SK-N-SH (cell line): Measurements from ENCODE around the gene ASAP2. TPM values are rescaled to one million over a fixed set of nuclear protein-coding genes. Genes with fewer than 3 reads are reported as not detected.
A peak's percentile ranks its signal among the peaks of the same experiment; 100 is the strongest.

Experiments used
- CTCF ChIA-PET: fragments of 300-600, 350-600 bp; formaldehyde crosslinking; extraction: SDS; loops from one replicate; lab custom pipeline; 2021; lab: Yijun Ruan, JAX
- POLR2A ChIA-PET: fragments of 350-600 bp; sonication (Branson Sonifier 250); formaldehyde crosslinking; extraction: SDS; loops from one replicate; lab custom pipeline; 2020; ENCODE audit warnings: antibody characterized with exemption, inconsistent platforms; lab: Yijun Ruan, JAX
- DNase-seq: peaks from one replicate; pipeline ENCODE4 v3.0.0; 2012
- H2AFZ ChIP-seq: fragments of 200-600 bp; sonication (generic); 2 replicates; pipeline ENCODE4 v1.8.1; 2016; ENCODE audit warnings: antibody characterized with exemption, mild to moderate bottlenecking, low read depth
- H3F3A ChIP-seq: fragments of 200-600 bp; sonication (generic); replicated peaks from 2 replicates; pipeline ENCODE3; 2016; ENCODE audit warnings: antibody characterized with exemption, mild to moderate bottlenecking; ENCODE audit not compliant: insufficient read depth
- H3K27ac ChIP-seq, 2 experiments: fragments of 200-500 bp in 1 of 2; fragments of 200-600 bp in 1 of 2; sonication (Bioruptor generic) in 1 of 2; sonication (generic), shearing (Covaris generic) in 1 of 2; 2 replicates each; pipeline versions ENCODE4 v1.5.1 to v1.6.1; 2014 to 2016; ENCODE audit warnings: low read depth in 2 of 2, inconsistent platforms in 1 of 2, low read length in 1 of 2, mild to moderate bottlenecking in 1 of 2, mixed read lengths in 1 of 2
- H3K27me3 ChIP-seq: fragments of 200-600 bp; sonication (generic), shearing (Covaris generic); 2 replicates; pipeline ENCODE4 v1.6.1; 2016; ENCODE audit warnings: mixed run types; ENCODE audit not compliant: insufficient read depth
- H3K36me3 ChIP-seq, 2 experiments: fragments of 200-500 bp in 1 of 2; fragments of 200-600 bp in 1 of 2; sonication (Bioruptor generic) in 1 of 2; sonication (generic) in 1 of 2; replicated peaks in 1 of 2; 2 replicates each; pipeline versions ENCODE3 to v1.5.1; 2014 to 2016; ENCODE audit warnings: low read length in 1 of 2, mild to moderate bottlenecking in 1 of 2; ENCODE audit not compliant: insufficient read depth in 2 of 2, control insufficient read depth in 1 of 2
- H3K4me1 ChIP-seq, 2 experiments: fragments of 200-500 bp in 1 of 2; fragments of 200-600 bp in 1 of 2; sonication (Bioruptor generic) in 1 of 2; sonication (generic), shearing (Covaris generic) in 1 of 2; 2 replicates each; pipeline versions ENCODE4 v1.5.1 to v1.6.1; 2014 to 2016; ENCODE audit warnings: low read depth in 1 of 2, low read length in 1 of 2, mixed run types in 1 of 2; ENCODE audit not compliant: insufficient read depth in 2 of 2, control insufficient read depth in 1 of 2
- H3K4me2 ChIP-seq: fragments of 200-600 bp; sonication (generic), shearing (Covaris generic); 2 replicates; pipeline ENCODE4 v1.6.1; 2017; ENCODE audit warnings: mixed run types
- H3K4me3 ChIP-seq, 2 experiments: fragments of 200-500 bp in 1 of 2; fragments of 200-600 bp in 1 of 2; sonication (Bioruptor generic) in 1 of 2; sonication (generic), shearing (Covaris generic) in 1 of 2; 2 replicates each; pipeline versions ENCODE4 v1.5.1 to v1.8.1; 2014 to 2016; ENCODE audit warnings: low read depth in 2 of 2, inconsistent platforms in 1 of 2, low read length in 1 of 2, mild to moderate bottlenecking in 1 of 2, mixed read lengths in 1 of 2, moderate library complexity in 1 of 2
- H3K79me2 ChIP-seq: fragments of 200-600 bp; sonication (generic); 2 replicates; pipeline ENCODE4 v1.8.1; 2017; ENCODE audit warnings: mild to moderate bottlenecking; ENCODE audit not compliant: insufficient read depth
- H3K9ac ChIP-seq: fragments of 200-600 bp; sonication (generic); 2 replicates; pipeline ENCODE4 v1.6.1; 2017; ENCODE audit warnings: mixed run types
- H3K9me2 ChIP-seq: fragments of 200-600 bp; sonication (generic); 2 replicates; pipeline ENCODE4 v1.6.1; 2017; ENCODE audit warnings: mixed run types
- H3K9me3 ChIP-seq: fragments of 200-600 bp; sonication (generic); 2 replicates; pipeline ENCODE4 v1.6.1; 2017; ENCODE audit warnings: mixed run types, mild to moderate bottlenecking, moderate library complexity
- H4K20me1 ChIP-seq: fragments of 200-600 bp; sonication (generic); 2 replicates; pipeline ENCODE4 v1.6.1; 2017; ENCODE audit warnings: mild to moderate bottlenecking, mixed run types; ENCODE audit not compliant: insufficient read depth
- CTCF ChIP-seq: fragments of 200-600 bp; sonication (generic); IDR thresholded peaks from 2 replicates; pipeline ENCODE4 v1.6.1; 2017; ENCODE audit warnings: antibody characterized with exemption, mild to moderate bottlenecking, moderate library complexity
- EP300 ChIP-seq, 2 experiments: IDR thresholded peaks; 2 replicates each; pipeline versions ENCODE4 v1.4.0 to v1.6.1; 2012; ENCODE audit warnings: borderline replicate concordance in 1 of 2, low read depth in 1 of 2, low read length in 1 of 2
- FOSL2 ChIP-seq: IDR thresholded peaks from 2 replicates; pipeline ENCODE4 v1.4.0; 2012; ENCODE audit warnings: low read depth, mild to moderate bottlenecking, moderate library complexity, borderline replicate concordance
- GATA2 ChIP-seq: sonication (generic); formaldehyde crosslinking; IDR thresholded peaks from 2 replicates; pipeline ENCODE4 v1.5.0; 2020; ENCODE audit warnings: mild to moderate bottlenecking, missing genetic modification reagents
- IRF3 ChIP-seq: fragments of 150-350 bp; IDR thresholded peaks from 2 replicates; pipeline ENCODE4 v1.6.1; 2016; ENCODE audit warnings: mild to moderate bottlenecking, low read depth, low read length
- JUND ChIP-seq: IDR thresholded peaks from 2 replicates; pipeline ENCODE4 v1.4.0; 2012
- PBX3 ChIP-seq: IDR thresholded peaks from 2 replicates; pipeline ENCODE4; 2012
- POLR2AphosphoS5 ChIP-seq: IDR thresholded peaks from 2 replicates; pipeline ENCODE4 v1.6.1; 2012; ENCODE audit warnings: low read depth, low read length
- RAD21 ChIP-seq: IDR thresholded peaks from 2 replicates; pipeline ENCODE4 v1.6.1; 2012; ENCODE audit warnings: mild to moderate bottlenecking, low read length
- RCOR1 ChIP-seq: fragments of 150-350 bp; IDR thresholded peaks from 2 replicates; pipeline ENCODE4 v1.6.1; 2017; ENCODE audit warnings: antibody characterized with exemption, low read length
- TEAD4 ChIP-seq: IDR thresholded peaks from 2 replicates; pipeline ENCODE4 v1.4.0; 2012; ENCODE audit warnings: mild to moderate bottlenecking, borderline replicate concordance; ENCODE audit not compliant: insufficient read depth
- USF2 ChIP-seq: fragments of 150-350 bp; IDR thresholded peaks from 2 replicates; pipeline ENCODE4 v1.6.1; 2017; ENCODE audit warnings: antibody characterized with exemption, low read length, low read depth, borderline replicate concordance
- WGBS: methylation state at CpG from one replicate; pipeline ENCODE4 v1.1.6; 2017; ENCODE audit warnings: low lambda C conversion rate; 5-methylcytosine and 5-hydroxymethylcytosine counted together
- polyA plus RNA-seq, 3 experiments: library from polyadenylated mRNA; depleted of rRNA; stranded (reverse); fragments of >200 nt; gene quantifications; 2 replicates each; pipeline ENCODE4 v1.2.3, GENCODE V29; 2012

ASAP2 gene
- polyA plus RNA-seq, 1 of the 3 experiments (the other 2 are of a cell fraction), result 37.9 TPM

GRCh38 chr2:9230051-9230802 is 23.6 kb downstream of the ASAP2 start:
- H3K27ac ChIP-seq, result peak overlapping the region; percentile 99 to 100
- H3F3A ChIP-seq, result peaks cover 67% of the 10 kb centered on the region
- ChIA-PET POLR2A (interaction anchor here (1.1 to 1.3 kb wide), 3 partner anchors 15 to 80 kb away, joined by 3 to 4 read pairs (median 4); no protein-coding TSS in a partner anchor), CTCF (interaction anchor here (0.9 to 8.7 kb wide), 4 partner anchors 18 to 128 kb away, joined by 3 to 93 read pairs (median 4); partner anchors contain the start of gene ASAP2)
- TF ChIP-seq POLR2AphosphoS5 (no peak; the same call in 1 of the 2 replicates), IRF3 (peak; percentile 3; the same call in 1 of the 2 replicates), GATA2 (CRISPR knock-in tag) (0 out of 2 replicates have a peak, but pooled peaks have one; percentile 11), FOSL2 (no peak), EP300 (IDR thresholded peaks at IDR 0.05; ENCODE audit: borderline replicate concordance in 1 of 2, low read depth in 1 of 2, low read length in 1 of 2) (no peak), USF2 (no peak), RCOR1 (no peak), CTCF (0 out of 2 replicates have a peak, but pooled peaks have one; percentile 10), RAD21 (peak; percentile 22; the same call in 1 of the 2 replicates), JUND (no peak), PBX3 (no peak), TEAD4 (no peak)
- 0 out of 4 replicates have a peak overlapping the region, but pooled peaks of 1 of the 2 experiments have one; percentile 14 for H3K4me3 ChIP-seq
- peaks cover 94 to 97% of the 10 kb centered on the region in 2 experiments for H3K4me1 ChIP-seq
- H3K4me2 ChIP-seq, result peak overlapping the region; percentile 71
- H4K20me1 ChIP-seq, result no peaks in the 10 kb centered on the region
- no peaks in the 10 kb centered on the region for H3K27me3 ChIP-seq
- no peaks in the 10 kb centered on the region for H3K9me2 ChIP-seq
- peaks cover 82% of the 10 kb centered on the region for H3K79me2 ChIP-seq
- peak overlapping the region; percentile 79 for H3K9ac ChIP-seq
- no peak overlapping the region for H2AFZ ChIP-seq
- no peaks in the 10 kb centered on the region for H3K9me3 ChIP-seq
- peaks cover 0 to 5% of the 10 kb centered on the region in 2 experiments for H3K36me3 ChIP-seq
- DNase-seq, result peak; percentile 66
- WGBS, result 75% methylated on average over 9 of the region's 9 CpGs
